OCI-LY1 (cell line): ENCODE measurements around the gene ZBTB45.
A peak's percentile ranks its signal among the peaks of the same experiment; 100 is the strongest.

ENCODE experiments used
- H2AFZ ChIP-seq: fragments of 200-600 bp; sonication (generic), shearing (Covaris generic); 2 replicates; pipeline ENCODE4 v1.6.0; 2014; ENCODE audit warnings: antibody characterized with exemption, mild to moderate bottlenecking, low read length
- H3F3A ChIP-seq: fragments of 200-600 bp; sonication (generic), shearing (Covaris generic); 2 replicates; pipeline ENCODE4 v1.6.0; 2014; ENCODE audit warnings: mild to moderate bottlenecking, antibody characterized with exemption, low read length, moderate library complexity; ENCODE audit not compliant: insufficient read depth
- H3K27ac ChIP-seq: fragments of 200-600 bp; sonication (generic); 2 replicates; pipeline ENCODE4 v1.5.1; 2014; ENCODE audit warnings: low read length, mixed run types, mild to moderate bottlenecking, low read depth; ENCODE audit not compliant: poor library complexity, severe bottlenecking
- H3K27me3 ChIP-seq: fragments of 200-600 bp; sonication (generic); 2 replicates; pipeline ENCODE4 v1.6.0; 2014; ENCODE audit warnings: antibody characterized with exemption, mild to moderate bottlenecking, low read length, moderate library complexity; ENCODE audit not compliant: insufficient read depth
- H3K36me3 ChIP-seq: fragments of 200-600 bp; sonication (generic); 2 replicates; pipeline ENCODE4 v1.6.1; 2014; ENCODE audit warnings: mild to moderate bottlenecking, antibody characterized with exemption, low read length, moderate library complexity, mixed read lengths; ENCODE audit not compliant: insufficient read depth
- H3K4me1 ChIP-seq: fragments of 200-600 bp; sonication (generic); 2 replicates; pipeline ENCODE4 v1.5.1; 2014; ENCODE audit warnings: mild to moderate bottlenecking, low read length, moderate library complexity; ENCODE audit not compliant: insufficient read depth, severe bottlenecking
- H3K4me2 ChIP-seq: fragments of 200-600 bp; sonication (generic), shearing (Covaris generic); 2 replicates; pipeline ENCODE4 v1.6.1; 2014; ENCODE audit warnings: low read length
- H3K4me3 ChIP-seq: fragments of 200-600 bp; sonication (generic); 2 replicates; pipeline ENCODE4 v1.5.1; 2014; ENCODE audit warnings: low read length, low read depth, mild to moderate bottlenecking, mixed read lengths; ENCODE audit not compliant: poor library complexity, severe bottlenecking
- H3K79me2 ChIP-seq: fragments of 200-600 bp; shearing (Covaris generic); 2 replicates; pipeline ENCODE4 v1.6.1; 2016; ENCODE audit warnings: mixed run types, low read length, mixed read lengths; ENCODE audit not compliant: insufficient read depth
- H3K9ac ChIP-seq: fragments of 200-600 bp; sonication (generic), shearing (Covaris generic); 2 replicates; pipeline ENCODE4 v1.6.1; 2014; ENCODE audit warnings: mild to moderate bottlenecking, low read length, mixed read lengths
- H3K9me2 ChIP-seq: fragments of 200-600 bp; sonication (generic), shearing (Covaris generic); 2 replicates; pipeline ENCODE4 v1.6.1; 2014; ENCODE audit warnings: low read depth, mild to moderate bottlenecking, low read length, mixed read lengths
- H3K9me3 ChIP-seq: fragments of 200-600 bp; shearing (Covaris generic); 2 replicates; pipeline ENCODE4 v1.6.1; 2014; ENCODE audit warnings: low read length, mixed read lengths
- H4K20me1 ChIP-seq: fragments of 200-600 bp; sonication (generic), shearing (Covaris generic); 2 replicates; pipeline ENCODE4 v1.6.0; 2016; ENCODE audit warnings: mild to moderate bottlenecking, low read length; ENCODE audit not compliant: insufficient read depth
- EZH2 ChIP-seq: fragments of 200-600 bp; sonication (generic), shearing (Covaris generic); IDR thresholded peaks from 2 replicates; pipeline ENCODE4 v1.8.0; 2017; ENCODE audit warnings: borderline replicate concordance, mixed run types, mild to moderate bottlenecking, antibody characterized with exemption, low read length, moderate library complexity, mixed read lengths
- TF ChIP-seq, protein P1 (sequence below): fragments of 200-600 bp; sonication (generic), shearing (Covaris generic); IDR thresholded peaks from 2 replicates; pipeline ENCODE4 v1.5.1; 2017; ENCODE audit warnings: mild to moderate bottlenecking, antibody characterized with exemption, low read length, moderate library complexity, mixed read lengths

Gene ZBTB45

DNA sequence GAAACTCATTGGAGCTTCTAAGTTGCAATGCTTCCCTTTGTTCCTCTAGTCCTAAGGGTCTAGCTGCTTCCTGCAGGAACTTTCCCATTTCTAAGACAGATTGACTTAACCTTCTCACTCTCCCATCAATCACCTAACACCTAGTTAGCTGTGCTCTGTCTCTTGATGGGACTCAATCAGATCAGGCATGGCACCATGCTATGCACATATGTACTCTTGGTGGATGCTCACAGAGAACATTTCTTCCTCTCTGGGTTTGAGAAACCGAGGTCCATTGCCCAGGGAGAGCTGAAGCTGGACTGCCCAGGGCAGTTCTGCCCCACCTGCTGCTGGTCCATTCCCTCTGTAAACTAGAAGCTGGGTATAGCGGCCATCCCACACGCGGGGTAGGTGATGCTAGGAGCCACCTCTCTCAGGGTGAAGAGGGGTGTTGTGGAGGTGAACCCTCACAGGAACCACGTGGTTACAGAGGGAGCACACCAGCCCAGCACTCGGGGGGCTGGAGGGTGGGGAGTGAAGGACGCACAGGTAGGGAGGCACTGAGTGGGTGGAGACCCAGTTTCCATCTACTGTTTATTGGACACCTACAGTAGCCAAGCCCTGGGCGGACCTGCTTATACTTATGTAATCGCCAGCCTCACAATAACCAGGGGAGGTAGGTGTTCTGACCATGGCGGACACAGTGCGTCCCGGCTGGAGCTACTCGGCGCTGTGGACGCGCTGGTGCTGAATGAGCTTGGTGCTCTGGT, 41.9 kb upstream of the ZBTB45 start:
- peak overlapping the region; percentile 69 for H3K4me2 ChIP-seq

DNA sequence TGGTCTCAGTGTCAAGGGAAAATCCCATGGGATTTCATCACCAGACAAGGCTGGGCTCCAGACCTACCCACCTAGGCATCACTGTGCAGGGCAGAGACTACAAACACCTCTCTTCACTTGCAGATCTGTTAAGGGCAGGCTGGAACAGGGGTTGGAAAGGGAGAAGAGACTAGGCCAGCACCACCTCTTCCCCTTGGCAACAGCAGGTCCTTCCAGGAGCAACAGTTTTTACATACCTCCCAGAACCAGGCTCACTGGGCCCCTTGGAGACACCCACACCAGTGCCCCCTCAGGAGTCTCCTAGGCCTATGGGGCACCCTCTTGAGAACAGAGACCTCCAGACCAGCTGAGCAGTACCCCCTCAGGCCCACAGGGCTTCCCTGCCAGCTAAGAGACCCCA, 41.3 kb upstream of the ZBTB45 start:
- Histone ChIP-seq H3K79me2 (peaks cover 19% of the 10 kb centered on the region), H3K4me3 (no peak overlapping the region), H3K27ac (peak overlapping the region; percentile 99), H3K27me3 (no peaks in the 10 kb centered on the region), H3F3A (peaks cover 18% of the 10 kb centered on the region), H2AFZ (no peak overlapping the region), H3K4me1 (peaks cover 60% of the 10 kb centered on the region), H3K9ac (no peak overlapping the region; the same call in 1 of the 2 replicates), H3K4me2 (no peak overlapping the region), H4K20me1 (no peaks in the 10 kb centered on the region), H3K9me2 (no peaks in the 10 kb centered on the region), H3K36me3 (peaks cover 14% of the 10 kb centered on the region; the same call in 1 of the 2 replicates), H3K9me3 (no peaks in the 10 kb centered on the region)
- TF ChIP-seq, protein P1, sequence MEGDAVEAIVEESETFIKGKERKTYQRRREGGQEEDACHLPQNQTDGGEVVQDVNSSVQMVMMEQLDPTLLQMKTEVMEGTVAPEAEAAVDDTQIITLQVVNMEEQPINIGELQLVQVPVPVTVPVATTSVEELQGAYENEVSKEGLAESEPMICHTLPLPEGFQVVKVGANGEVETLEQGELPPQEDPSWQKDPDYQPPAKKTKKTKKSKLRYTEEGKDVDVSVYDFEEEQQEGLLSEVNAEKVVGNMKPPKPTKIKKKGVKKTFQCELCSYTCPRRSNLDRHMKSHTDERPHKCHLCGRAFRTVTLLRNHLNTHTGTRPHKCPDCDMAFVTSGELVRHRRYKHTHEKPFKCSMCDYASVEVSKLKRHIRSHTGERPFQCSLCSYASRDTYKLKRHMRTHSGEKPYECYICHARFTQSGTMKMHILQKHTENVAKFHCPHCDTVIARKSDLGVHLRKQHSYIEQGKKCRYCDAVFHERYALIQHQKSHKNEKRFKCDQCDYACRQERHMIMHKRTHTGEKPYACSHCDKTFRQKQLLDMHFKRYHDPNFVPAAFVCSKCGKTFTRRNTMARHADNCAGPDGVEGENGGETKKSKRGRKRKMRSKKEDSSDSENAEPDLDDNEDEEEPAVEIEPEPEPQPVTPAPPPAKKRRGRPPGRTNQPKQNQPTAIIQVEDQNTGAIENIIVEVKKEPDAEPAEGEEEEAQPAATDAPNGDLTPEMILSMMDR: no peak
- no peak for TF ChIP-seq EZH2

More for the DNA sequence above, 41.9 kb upstream of the ZBTB45 start:
- Histone ChIP-seq H4K20me1 (no peaks in the 10 kb centered on the region), H3K27ac (peak overlapping the region; percentile 99), H2AFZ (no peak overlapping the region), H3K79me2 (peaks cover 15% of the 10 kb centered on the region), H3F3A (peaks cover 18% of the 10 kb centered on the region), H3K9me3 (no peaks in the 10 kb centered on the region), H3K27me3 (no peaks in the 10 kb centered on the region), H3K4me1 (peaks cover 54% of the 10 kb centered on the region), H3K9ac (peak overlapping the region; percentile 67), H3K9me2 (no peaks in the 10 kb centered on the region), H3K4me3 (peak overlapping the region; percentile 59), H3K36me3 (peaks cover 7% of the 10 kb centered on the region; the same call in 1 of the 2 replicates)
- TF ChIP-seq, protein P1: no peak
- TF ChIP-seq EZH2: no peak

DNA sequence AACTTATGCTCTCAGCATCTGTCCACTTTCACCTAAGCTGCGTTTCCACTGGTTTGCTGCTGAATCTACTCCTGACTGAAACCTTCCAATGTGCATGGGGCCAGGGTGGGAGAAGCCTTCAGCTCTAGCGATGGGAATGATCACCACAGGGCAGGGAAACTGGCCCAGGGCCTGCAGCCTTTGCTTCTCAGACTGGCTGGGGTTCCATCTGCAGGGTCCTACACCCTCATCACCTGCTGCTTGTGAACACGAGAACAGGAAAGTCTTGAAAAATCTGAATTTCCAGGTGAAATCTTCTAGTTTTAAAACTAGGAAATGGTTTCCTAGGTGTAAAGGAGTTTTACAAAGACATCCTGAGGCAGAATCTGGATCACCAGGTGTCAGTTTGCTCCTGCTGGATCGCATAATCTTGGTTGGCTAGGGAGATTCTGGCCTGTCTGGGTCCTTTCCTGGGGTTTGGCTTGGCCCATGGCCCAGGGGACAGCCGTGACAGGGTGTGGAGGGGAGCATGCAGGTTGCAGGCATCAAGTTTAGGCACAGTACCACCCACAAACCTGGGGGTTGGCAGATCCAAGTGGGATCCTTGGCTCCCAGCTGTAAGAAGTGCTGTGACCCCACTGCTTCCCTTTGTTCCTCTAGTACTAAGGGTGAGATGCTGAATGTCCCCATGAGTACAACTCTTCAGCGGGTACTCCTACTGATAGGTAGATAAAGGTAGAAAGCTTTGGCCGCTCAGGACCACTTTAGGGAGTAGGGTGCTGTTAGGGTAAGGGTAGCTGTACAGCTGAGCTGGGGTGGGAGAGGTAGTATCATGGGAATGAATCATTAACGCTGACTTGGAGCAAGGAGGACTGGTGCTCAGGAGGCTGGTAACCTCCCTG, 40.6 kb upstream of the ZBTB45 start:
- H2AFZ ChIP-seq: no peak overlapping the region
- no peak for TF ChIP-seq EZH2
- TF ChIP-seq, protein P1: no peak

More for the DNA sequence above, 40.6 kb upstream of the ZBTB45 start:
- peak overlapping the region; percentile 91 for H3K4me3 ChIP-seq
- no peaks in the 10 kb centered on the region for H3K27me3 ChIP-seq
- no peaks in the 10 kb centered on the region for H3K9me2 ChIP-seq
- peaks cover 20% of the 10 kb centered on the region; the same call in 1 of the 2 replicates for H3K36me3 ChIP-seq
- no peaks in the 10 kb centered on the region for H3K9me3 ChIP-seq
- H4K20me1 ChIP-seq: no peaks in the 10 kb centered on the region
- H3K4me1 ChIP-seq: peaks cover 67% of the 10 kb centered on the region
- H3F3A ChIP-seq: peaks cover 18% of the 10 kb centered on the region
- H3K27ac ChIP-seq: peak overlapping the region; percentile 99
- H3K79me2 ChIP-seq: peaks cover 19% of the 10 kb centered on the region
- peak overlapping the region; percentile 99 for H3K9ac ChIP-seq
- H3K4me2 ChIP-seq: peak overlapping the region; percentile 96
